Inferior parietal cortex (tissue), 1 donor: Measurements from ENCODE around the gene TMEM220.

ENCODE experiments used
- DNase-seq: peaks from one replicate; pipeline ENCODE4 v3.0.0-alpha.2; 2016; ENCODE audit errors: extremely low spot score

The TMEM220 gene

DNA sequence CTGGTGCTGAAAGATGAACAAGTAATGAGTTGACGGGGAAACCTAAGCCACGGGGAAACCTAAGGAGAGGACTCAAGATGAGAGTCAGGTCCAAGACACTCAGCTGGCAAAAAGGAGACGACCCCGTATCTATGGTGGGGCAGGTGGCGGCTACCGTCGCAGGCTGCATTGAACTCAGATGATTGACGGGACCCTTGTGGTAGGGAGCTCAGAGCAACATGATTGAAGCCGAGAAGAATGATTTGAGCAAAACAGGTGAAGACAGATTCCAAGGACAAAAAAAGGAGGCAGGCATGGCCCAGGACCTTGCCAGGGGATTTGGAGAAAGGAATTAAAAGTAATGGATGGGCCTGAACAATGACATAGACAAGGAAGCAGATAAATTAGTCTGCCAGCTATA lies 65.3 kb downstream of the TMEM220 start:
- DNase-seq: no peak
